ENCODE measurements around the gene MRPL12.
A peak's percentile ranks its signal among the peaks of the same experiment; 100 is the strongest.

Gene MRPL12
- 0.95 to 13.2 (median 2.3) reads per million in 9 experiments for total RNA-seq

DNA sequence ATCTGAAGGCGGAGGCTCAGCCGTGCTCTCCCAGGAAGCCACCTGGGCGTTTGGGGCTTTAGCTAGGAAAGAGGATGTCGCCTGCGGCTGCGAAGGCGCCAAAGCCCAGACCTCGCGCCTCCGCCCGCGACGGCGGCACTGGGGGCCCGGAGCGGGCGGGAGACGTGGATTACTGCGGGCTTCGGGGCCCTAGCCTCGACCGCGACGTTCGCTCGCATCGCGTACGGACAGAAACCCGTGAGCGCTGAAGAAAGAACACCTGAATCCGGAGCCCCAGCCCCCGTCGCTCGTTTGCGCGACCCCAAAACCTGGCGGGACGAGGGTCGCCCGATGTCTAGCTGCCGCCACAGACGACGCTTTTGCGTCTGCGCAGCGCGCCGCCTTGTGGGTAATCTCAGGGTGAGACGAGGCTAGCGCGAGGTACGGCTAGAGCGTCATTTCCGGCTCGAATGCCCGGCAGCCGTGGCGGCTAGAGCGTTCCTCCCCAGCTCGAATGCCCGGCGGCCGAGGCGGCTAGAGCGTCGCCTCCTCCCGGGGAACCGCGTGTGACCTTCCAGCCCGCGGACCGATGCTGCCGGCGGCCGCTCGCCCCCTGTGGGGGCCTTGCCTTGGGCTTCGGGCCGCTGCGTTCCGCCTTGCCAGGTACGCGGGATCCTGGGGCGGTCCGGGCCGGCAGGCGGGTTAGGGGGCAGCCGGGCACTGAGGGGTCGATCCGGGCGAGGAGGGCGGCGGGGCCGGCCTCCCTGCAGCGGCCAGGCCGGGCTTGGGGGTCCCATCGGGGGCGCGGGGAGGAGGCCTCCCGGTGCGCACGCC is at the start of gene MRPL12:
TSS of gene MRPL12 (plus strand) at position 434 of the 813 bp plus-strand sequence. CDS start at position 569, 135 bp downstream.
- peak within 1 kb of the TSS; percentile 97 to 98 for H3K27ac Mint-ChIP-seq
- peaks cover 20% of the 10 kb centered on the region in 2 donors for H3K4me1 Mint-ChIP-seq (ENCODE audit: low read depth in 2 of 2)
- no peaks in the 10 kb centered on the region for H3K9me3 Mint-ChIP-seq
- ATAC-seq (replicated peaks) (peak; percentile 85), DNase-seq (peak; percentile 85 to 87 (median 86))
- peak within 1 kb of the TSS; percentile 93 to 94 for H3K4me3 Mint-ChIP-seq
- H3K36me3 Mint-ChIP-seq (ENCODE audit: insufficient read depth), result peaks cover 45% of the 10 kb centered on the region
- no peaks in the 10 kb centered on the region for H3K27me3 Mint-ChIP-seq

DNA sequence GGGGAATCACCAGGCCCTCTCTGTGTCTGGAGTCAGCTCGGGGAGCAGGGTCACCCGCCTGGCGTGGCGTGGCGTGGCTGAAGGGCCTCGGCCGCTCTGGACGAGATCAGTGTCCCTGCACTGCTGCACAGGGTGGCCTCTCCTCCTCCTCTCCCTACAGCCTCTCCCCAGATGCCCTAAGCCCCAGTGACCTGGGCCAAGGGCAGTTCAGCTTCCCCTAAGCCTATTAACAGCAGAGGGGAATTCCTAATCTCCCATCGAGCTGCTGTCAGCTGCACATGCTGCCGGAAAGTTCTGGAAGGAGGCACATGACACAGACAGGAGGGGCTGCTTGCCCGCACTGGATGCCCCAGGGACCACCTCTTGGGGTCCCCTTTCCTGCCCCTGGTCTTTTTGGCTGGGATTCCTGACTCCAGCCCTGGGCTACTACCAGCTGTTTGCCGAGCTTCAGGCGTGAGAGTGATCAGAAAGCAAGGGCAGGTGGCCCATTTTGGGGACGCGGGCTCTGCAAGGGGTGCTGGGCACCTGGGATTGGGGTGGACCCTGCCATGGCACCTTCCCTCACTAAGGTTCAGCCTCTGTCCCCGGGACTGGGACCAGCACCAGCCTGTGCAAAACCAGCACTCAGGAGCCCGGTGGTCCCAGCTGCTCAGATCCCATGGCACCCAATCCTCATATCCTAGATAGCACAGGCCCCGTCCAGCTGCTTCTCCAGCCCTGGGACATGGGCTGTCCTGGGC is 47.6 kb upstream of the MRPL12 start:
- no peak for ATAC-seq (replicated peaks)
- no peaks in the 10 kb centered on the region for H3K9me3 Mint-ChIP-seq
- H3K27me3 Mint-ChIP-seq, result peaks cover 18 to 26% of the 10 kb centered on the region in 2 donors
- peaks cover 4% of the 10 kb centered on the region for H3K36me3 Mint-ChIP-seq (ENCODE audit: insufficient read depth)
- no peak for DNase-seq
- no peak overlapping the region for H3K27ac Mint-ChIP-seq
- H3K4me3 Mint-ChIP-seq, result no peak overlapping the region
- peaks cover 5 to 7% of the 10 kb centered on the region in 2 donors for H3K4me1 Mint-ChIP-seq (ENCODE audit: low read depth in 2 of 2)

DNA sequence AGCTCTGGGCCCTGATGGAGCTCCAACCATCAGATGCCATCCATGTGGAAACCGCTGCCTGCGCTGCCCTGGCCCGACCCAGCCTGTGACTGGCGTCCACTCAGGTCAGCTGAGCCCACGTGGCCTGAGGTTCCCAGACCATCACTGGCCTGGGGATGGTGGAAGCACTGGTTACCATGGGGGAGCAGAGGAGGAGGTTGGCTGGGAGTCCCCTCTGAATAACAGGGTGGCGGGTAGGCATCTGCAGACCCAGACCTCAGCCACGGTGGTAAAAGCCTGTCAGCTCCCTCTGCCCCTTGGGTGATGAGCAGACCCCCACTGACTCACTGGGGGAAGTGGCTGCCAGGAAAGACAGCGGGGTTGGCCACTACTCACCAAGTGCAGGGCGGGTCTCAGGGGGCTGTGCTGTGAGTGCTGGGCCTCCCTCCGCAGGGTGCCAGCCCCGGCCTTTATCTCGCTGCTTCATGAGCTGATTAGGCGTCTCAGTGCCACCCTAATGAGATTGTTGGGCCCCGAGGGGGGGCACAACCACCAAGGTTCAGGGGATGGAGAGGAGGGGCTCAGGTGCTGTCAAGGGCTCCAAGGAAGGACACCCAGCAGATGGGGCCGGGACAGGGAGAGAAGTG is 46.9 kb upstream of the MRPL12 start, which contains the start of gene PDE6G:
TSS of gene PDE6G (minus strand) at position 425 of the 626 bp plus-strand sequence. CDS start 3,237 bp downstream, outside the sequence.
- H3K27me3 Mint-ChIP-seq, result peaks cover 18 to 24% of the 10 kb centered on the region in 2 donors

DNA sequence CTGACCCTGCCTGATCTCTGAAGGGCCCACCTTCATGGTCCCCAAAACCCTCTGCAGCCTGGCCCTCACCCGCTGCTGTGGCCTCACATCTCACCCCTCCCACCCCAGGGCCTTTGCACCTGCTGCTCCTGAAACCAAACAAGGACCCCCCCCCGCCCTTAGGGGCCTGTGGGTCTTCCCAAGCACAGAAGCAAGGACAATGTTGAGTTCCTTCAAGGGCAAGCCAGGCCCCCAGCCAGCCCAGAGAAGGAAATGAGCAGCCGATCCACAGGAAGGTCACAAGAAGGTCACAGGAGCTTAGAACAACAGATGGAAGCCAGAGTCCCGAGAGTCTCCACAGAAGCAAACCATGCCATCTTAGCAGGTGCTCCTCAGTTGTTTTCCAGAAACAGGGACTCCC is 46.3 kb upstream of the MRPL12 start:
- no peaks in the 10 kb centered on the region for H3K9me3 Mint-ChIP-seq
- H3K27me3 Mint-ChIP-seq, result peaks cover 15 to 19% of the 10 kb centered on the region in 2 donors
- H3K4me1 Mint-ChIP-seq (ENCODE audit: low read depth in 2 of 2), result peaks cover 5 to 7% of the 10 kb centered on the region in 2 donors
- H3K4me3 Mint-ChIP-seq, result no peak overlapping the region
- H3K27ac Mint-ChIP-seq, result no peak overlapping the region
- ATAC-seq (replicated peaks) (no peak), DNase-seq (no peak)
- peaks cover 4% of the 10 kb centered on the region for H3K36me3 Mint-ChIP-seq (ENCODE audit: insufficient read depth)

More for the DNA sequence above, 46.9 kb upstream of the MRPL12 start, which contains the start of gene PDE6G:
- H3K36me3 Mint-ChIP-seq (ENCODE audit: insufficient read depth), result peaks cover 4% of the 10 kb centered on the region
- no peak within 1 kb of the TSS for H3K27ac Mint-ChIP-seq
- peaks cover 5 to 7% of the 10 kb centered on the region in 2 donors for H3K4me1 Mint-ChIP-seq (ENCODE audit: low read depth in 2 of 2)
- no peak for ATAC-seq (replicated peaks)
- H3K9me3 Mint-ChIP-seq, result no peaks in the 10 kb centered on the region
- H3K4me3 Mint-ChIP-seq, result no peak within 1 kb of the TSS
- no peak for DNase-seq

DNA sequence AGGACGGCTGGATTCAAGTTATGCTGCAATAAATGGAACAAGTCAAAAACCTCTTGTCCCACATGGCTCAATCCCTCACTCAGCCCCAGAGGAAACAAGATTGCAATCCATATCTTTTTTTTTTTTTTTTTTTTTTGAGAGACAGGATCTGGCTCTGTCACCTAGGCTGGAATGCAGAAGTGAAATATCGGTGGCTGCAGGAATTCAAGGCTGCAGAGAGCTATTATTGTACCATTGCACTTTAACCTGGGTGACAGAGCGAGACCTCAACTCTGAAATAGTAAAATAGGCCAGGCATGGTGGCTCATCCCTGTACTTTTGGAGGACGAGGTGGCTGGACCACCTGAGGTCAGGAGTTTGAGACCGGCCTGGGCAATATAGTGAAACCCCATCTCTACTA is 44.1 kb upstream of the MRPL12 start:
- DNase-seq, result no peak
- Mint-ChIP-seq H3K4me3 (no peak overlapping the region), H3K27me3 (peaks cover 3% of the 10 kb centered on the region in 2 donors)

DNA sequence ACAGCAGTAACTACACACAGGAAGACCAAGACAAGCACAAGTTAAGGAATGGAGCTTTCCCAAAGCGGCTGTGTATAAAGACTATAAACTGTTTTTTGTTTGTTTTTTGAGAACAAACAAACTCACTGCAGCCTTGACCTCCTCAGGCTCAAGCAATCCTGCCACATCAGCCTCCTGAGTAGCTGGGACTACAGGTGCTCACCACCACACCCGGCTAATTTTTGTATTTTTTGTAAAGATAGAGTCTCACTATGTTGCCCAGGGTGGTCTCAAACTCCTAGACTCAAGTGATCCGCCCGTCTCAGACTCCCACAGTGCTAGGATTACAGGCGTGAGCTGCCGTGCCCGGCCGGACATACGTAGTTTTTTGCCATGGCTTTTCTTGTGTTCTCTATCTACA is 42.7 kb upstream of the MRPL12 start:
- H3K4me1 Mint-ChIP-seq (ENCODE audit: low read depth in 2 of 2), result peaks cover 0 to 2% of the 10 kb centered on the region in 2 donors
- no peaks in the 10 kb centered on the region for H3K9me3 Mint-ChIP-seq
- DNase-seq (no peak), ATAC-seq (replicated peaks) (no peak)
- no peak overlapping the region for H3K4me3 Mint-ChIP-seq
- H3K27ac Mint-ChIP-seq, result no peak overlapping the region
- H3K27me3 Mint-ChIP-seq, result no peaks in the 10 kb centered on the region
- peaks cover 5% of the 10 kb centered on the region for H3K36me3 Mint-ChIP-seq (ENCODE audit: insufficient read depth)

More for the DNA sequence above, 44.1 kb upstream of the MRPL12 start:
- H3K9me3 Mint-ChIP-seq, result no peaks in the 10 kb centered on the region
- ATAC-seq (replicated peaks), result no peak
- peaks cover 0 to under 1% of the 10 kb centered on the region in 2 donors for H3K4me1 Mint-ChIP-seq (ENCODE audit: low read depth in 2 of 2)
- H3K36me3 Mint-ChIP-seq (ENCODE audit: insufficient read depth), result peaks cover 4% of the 10 kb centered on the region
- no peak overlapping the region for H3K27ac Mint-ChIP-seq

DNA sequence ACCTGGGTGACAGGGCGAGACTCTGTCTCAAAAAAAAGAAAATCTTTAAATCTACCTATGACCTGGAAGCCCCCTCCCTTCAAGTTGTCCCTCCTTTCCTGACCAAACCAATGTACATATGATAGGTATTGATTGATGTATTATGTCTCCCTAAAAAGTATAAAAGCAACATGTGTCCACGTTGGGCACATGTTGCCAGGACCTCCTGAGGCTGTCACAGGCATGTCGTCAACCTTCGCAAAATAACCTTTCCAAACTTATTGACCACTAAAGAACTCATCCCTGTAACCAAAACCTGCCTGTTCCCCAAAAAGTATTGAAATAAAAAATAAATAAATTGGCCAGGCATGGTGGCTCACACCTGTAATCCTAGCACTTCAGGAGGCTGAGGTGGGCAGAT is 41.2 kb upstream of the MRPL12 start:
- H3K4me1 Mint-ChIP-seq (ENCODE audit: low read depth in 2 of 2), result peaks cover 8 to 10% of the 10 kb centered on the region in 2 donors
- H3K4me3 Mint-ChIP-seq, result no peak overlapping the region
- ATAC-seq (replicated peaks) (no peak), DNase-seq (no peak)
- H3K36me3 Mint-ChIP-seq (ENCODE audit: insufficient read depth), result peaks cover 19% of the 10 kb centered on the region
- H3K9me3 Mint-ChIP-seq, result no peaks in the 10 kb centered on the region
- no peak overlapping the region for H3K27ac Mint-ChIP-seq
- no peaks in the 10 kb centered on the region for H3K27me3 Mint-ChIP-seq

DNA sequence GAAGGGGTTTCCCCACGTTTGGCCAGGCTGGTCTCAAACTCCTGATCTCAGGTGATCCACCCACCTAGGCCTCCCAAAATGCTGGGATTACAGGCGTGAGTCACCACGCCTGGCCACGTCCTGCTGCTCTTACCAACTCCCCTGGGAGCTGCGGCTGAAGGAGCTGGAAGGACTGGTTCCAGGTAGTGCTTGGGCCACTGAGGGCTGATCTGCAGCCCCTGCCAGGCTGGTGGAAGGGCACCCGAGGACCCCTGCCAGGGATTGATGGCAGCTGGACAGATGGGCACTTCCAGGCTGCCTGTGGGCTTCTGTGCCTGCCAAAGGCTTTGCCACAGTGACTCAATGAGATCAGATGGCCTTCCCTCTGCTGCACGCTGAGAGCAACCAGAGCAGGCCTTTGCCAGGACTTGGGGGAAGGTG is 39.1 kb upstream of the MRPL12 start:
- H3K4me3 Mint-ChIP-seq, result peak overlapping the region in 1 of 2 donors; percentile 6
- no peaks in the 10 kb centered on the region for H3K27me3 Mint-ChIP-seq
- peaks cover 26% of the 10 kb centered on the region for H3K36me3 Mint-ChIP-seq (ENCODE audit: insufficient read depth)
- DNase-seq (no peak), ATAC-seq (replicated peaks) (no peak)
- no peaks in the 10 kb centered on the region for H3K9me3 Mint-ChIP-seq
- peaks cover 18 to 21% of the 10 kb centered on the region in 2 donors for H3K4me1 Mint-ChIP-seq (ENCODE audit: low read depth in 2 of 2)
- H3K27ac Mint-ChIP-seq, result no peak overlapping the region

DNA sequence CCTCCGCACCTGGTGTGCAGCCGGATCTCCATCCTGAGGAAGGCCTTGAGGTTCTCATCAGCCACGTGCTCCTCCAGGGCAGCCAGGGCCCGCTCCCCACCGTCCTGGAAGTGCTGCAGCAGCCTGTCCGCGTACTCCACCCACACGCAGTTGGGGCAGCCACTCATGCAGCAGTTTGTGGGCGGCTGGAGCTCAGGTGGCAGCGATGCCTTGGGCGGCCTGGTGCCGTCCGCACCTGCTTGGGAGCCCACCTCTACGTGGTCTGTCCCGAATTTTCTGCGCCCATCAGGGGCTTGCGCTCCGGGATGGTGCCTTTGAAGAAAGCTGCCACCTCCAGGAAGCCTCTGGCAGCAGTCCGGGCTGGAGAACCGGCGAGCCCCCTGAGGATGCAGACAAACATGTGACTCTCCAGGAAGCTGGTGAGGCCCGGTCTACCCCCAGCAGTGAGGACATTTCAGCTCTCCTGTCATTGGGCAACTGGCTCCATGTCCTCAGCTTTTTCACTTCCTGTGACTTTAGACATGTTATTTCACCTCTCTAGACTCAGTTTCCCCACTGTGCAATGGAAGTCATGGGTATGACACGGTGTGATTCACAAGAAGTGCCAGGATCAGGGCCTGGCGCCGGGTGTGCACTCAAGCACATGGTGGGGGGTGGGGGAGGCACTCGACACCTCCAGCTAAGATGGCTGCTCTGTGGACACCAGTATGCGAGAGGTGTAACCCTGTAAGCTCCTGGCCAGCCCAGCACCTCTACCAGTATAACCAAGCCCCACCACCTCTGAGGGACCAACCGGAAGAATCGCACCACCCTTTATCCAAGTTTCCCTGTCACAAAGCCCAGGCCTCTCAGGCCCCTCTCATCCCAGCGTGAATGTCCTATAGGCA is 37.7 kb upstream of the MRPL12 start:
- H3K27ac Mint-ChIP-seq, result peak overlapping the region; percentile 86 to 91
- no peaks in the 10 kb centered on the region for H3K27me3 Mint-ChIP-seq
- peaks cover 18 to 21% of the 10 kb centered on the region in 2 donors for H3K4me1 Mint-ChIP-seq (ENCODE audit: low read depth in 2 of 2)
- ATAC-seq (replicated peaks) (peak; percentile 26), DNase-seq (peak in 2 of 3 experiments; percentile 15 to 23)
- H3K9me3 Mint-ChIP-seq, result no peaks in the 10 kb centered on the region
- peak overlapping the region; percentile 92 to 94 for H3K4me3 Mint-ChIP-seq
- H3K36me3 Mint-ChIP-seq (ENCODE audit: insufficient read depth), result peaks cover 34% of the 10 kb centered on the region

DNA sequence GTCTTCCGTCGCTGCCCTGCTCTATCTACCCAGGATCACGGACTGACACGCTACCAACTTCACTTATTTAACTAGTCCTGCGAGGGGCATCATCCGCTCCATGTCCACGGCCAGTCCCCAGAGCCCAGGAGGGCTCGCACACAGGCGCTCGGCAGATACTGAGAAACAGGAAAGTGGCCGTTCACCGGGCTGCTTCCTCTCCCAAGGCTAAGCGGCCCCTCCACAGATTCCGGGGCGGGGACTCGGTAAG is 37.1 kb upstream of the MRPL12 start:
- ATAC-seq (replicated peaks), result peak; percentile 25
- H3K4me1 Mint-ChIP-seq (ENCODE audit: low read depth in 2 of 2), result peaks cover 18 to 21% of the 10 kb centered on the region in 2 donors
- peak overlapping the region; percentile 92 to 94 for H3K4me3 Mint-ChIP-seq
- H3K36me3 Mint-ChIP-seq (ENCODE audit: insufficient read depth), result peaks cover 38% of the 10 kb centered on the region
- H3K27me3 Mint-ChIP-seq, result no peaks in the 10 kb centered on the region
- DNase-seq, result peak in 1 of 3 experiments; percentile 18
- peak overlapping the region; percentile 86 to 91 for H3K27ac Mint-ChIP-seq
- H3K9me3 Mint-ChIP-seq, result no peaks in the 10 kb centered on the region

DNA sequence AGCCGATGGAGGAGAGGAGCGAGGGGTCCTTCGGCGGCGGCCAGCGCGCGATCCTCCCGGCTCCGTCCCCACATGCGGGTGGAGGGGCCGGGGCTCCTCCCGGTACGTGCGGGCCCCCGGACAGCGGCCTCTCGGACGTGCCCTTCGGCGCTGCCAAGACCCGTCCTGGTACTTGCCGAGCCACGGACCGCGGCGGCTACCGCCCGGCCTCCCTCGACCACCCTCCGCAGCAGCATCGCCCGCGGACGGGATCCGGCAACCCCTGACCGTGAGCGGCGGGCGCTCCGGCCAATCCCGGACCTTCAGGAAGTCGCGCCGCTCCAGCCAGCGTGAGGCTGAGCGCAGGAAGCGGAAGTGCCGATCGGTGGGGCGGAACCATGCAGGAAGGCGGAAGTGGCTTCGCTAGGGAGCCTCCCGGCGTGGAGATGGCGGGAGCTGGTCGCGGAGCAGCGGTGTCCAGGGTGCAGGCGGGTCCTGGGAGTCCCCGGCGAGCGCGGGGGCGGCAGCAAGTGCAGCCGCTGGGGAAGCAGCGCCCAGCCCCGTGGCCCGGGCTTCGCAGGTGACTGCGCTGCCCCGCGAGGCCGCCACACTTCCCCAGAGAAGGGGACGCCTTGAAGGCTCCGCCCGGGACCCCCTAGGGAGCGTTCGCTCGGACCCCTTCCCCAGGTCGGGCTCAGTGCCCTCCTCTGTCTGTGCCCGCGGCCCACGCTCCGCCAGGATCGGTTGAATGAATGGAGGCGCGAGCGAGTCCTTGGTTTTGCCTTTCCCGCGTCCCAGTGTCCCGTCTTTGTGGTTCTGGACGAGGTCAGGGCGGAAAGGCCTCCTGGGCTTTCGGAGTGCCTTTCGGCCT is 36.6 kb upstream of the MRPL12 start, which contains the start of the genes CCDC137 and OXLD1:
TSS of gene CCDC137 (plus strand) at position 396 of the 850 bp plus-strand sequence. CDS start at position 426, 30 bp downstream.
TSS of gene OXLD1 (minus strand) at position 264 of the 850 bp plus-strand sequence. CDS start at position 236, 28 bp downstream.
- Mint-ChIP-seq H3K27ac (peak within 1 kb of the TSS; percentile 86 to 91), H3K4me3 (peak within 1 kb of the TSS; percentile 92 to 94), H3K27me3 (no peaks in the 10 kb centered on the region), H3K9me3 (no peaks in the 10 kb centered on the region), H3K36me3 (ENCODE audit: insufficient read depth) (peaks cover 44% of the 10 kb centered on the region), H3K4me1 (ENCODE audit: low read depth in 2 of 2) (peaks cover 18 to 21% of the 10 kb centered on the region in 2 donors)
- peak; percentile 94 for ATAC-seq (replicated peaks)
- peak; percentile 88 to 89 (median 88) for DNase-seq

DNA sequence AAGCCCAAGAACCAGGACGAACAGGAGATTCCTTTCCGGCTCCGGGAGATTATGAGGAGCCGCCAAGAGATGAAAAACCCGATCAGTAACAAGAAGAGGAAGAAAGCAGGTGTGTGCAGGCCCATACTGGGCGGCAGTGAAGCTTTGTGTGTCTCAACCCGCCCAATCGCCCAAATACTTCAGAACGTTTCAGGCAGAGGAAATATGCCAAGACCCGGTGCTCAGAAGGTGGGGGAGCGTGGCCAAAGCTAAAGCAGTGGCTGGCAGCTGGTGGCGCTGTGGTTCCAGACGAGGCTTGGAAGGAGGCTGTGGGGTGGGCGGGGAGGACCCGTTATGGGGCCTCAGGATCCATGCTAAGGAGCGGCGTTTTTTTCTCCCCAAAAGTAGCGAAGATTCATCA is 35.4 kb upstream of the MRPL12 start:
- H3K4me1 Mint-ChIP-seq (ENCODE audit: low read depth in 2 of 2), result peaks cover 18 to 21% of the 10 kb centered on the region in 2 donors
- DNase-seq (no peak), ATAC-seq (replicated peaks) (no peak)
- peaks cover 50% of the 10 kb centered on the region for H3K36me3 Mint-ChIP-seq (ENCODE audit: insufficient read depth)
- peak overlapping the region; percentile 86 to 91 for H3K27ac Mint-ChIP-seq
- H3K4me3 Mint-ChIP-seq, result peak overlapping the region; percentile 92 to 94
- no peaks in the 10 kb centered on the region for H3K9me3 Mint-ChIP-seq
- no peaks in the 10 kb centered on the region for H3K27me3 Mint-ChIP-seq

Measured in effector memory CD8-positive, alpha-beta T cell (primary cell).